ENCODE data around the gene FABP7. TPM values are rescaled to one million over a fixed set of nuclear protein-coding genes. Genes with fewer than 3 reads are reported as not detected.
"Not testable (repeated sequence)": the region's sequence is repeated elsewhere in the genome, so short reads cannot be mapped to it uniquely, and the experiment has no call there.

The FABP7 gene
- total RNA-seq, result not detected

GRCh38 chr6:122779667-122780066 lies at the start of gene FABP7:
FABP7 (plus strand) TSS chr6:122779716; CDS start chr6:122779795, 79 bp downstream.
- DNase-seq (ENCODE audit: low read depth in 2 of 3, low spot score in 2 of 3), result no peak

DNA sequence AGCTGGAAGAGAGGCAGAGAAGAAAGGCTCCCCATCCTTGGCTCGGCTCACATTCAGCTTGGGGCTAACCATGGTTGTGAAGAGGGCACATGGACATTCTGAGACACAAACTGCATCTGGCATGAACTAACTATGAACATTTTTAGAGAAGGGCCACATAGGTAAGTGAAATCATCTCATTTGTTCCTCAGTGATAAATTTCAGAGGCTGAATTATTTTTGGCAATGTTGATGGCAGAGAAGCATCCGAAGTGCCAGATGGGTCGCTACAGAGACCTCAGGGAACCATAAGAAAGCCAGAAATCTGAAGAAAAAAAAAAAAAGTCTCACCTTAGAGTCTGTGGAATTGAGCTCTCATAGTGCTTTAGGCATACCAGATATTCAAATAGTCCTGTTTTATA lies 49.2 kb upstream of the FABP7 start:
- DNase-seq (ENCODE audit: low read depth in 2 of 3, low spot score in 2 of 3), result no peak

GRCh38 chr6:122730775-122731386 lies 48.6 kb upstream of the FABP7 start:
- DNase-seq (ENCODE audit: low read depth in 2 of 3, low spot score in 2 of 3), result peak in 2 of 3 donors; percentile 23 to 68

GRCh38 chr6:122733259-122733658 lies 46.3 kb upstream of the FABP7 start:
- DNase-seq (ENCODE audit: low read depth in 2 of 3, low spot score in 2 of 3), result no peak

DNA sequence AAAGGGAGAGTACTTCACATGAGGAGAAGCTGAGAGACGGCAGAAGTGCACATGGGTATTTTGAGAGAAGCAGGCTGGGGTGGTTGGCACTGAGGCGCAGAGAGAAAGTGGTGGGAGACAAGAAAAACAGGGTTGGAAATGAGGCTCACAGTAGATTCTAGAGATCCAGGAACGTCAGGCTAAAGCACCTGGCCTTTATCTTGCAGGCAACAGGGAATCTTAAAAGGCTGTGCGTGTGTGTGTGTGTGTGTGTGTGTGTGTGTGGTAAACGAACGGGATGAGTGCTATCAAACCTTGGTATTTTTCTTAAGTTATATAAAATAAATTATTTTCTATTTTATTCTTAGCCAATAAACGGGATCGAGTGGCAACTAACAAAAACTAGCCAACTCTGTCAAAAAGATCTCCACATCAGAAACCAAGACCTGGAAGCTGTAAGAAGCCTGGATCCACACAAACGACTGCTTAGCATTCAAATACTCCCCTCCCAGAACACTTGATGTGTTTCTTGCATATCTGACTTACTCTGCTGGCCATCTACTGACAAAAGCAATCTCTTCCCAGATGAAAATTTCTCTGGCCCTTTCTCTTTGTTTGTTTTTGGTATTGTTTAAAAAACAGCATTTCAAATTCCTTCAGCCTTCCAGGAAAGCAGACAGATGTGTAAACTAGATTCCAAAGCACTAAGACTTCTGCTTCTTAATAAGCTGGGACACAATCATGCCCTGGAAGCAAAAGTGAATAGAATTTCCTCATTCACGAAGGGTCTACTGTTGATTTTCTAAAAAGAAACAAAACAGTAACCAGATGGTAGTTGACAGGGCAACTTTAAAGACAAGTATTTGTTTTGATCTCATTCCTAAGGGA lies 44.8 kb upstream of the FABP7 start:
- DNase-seq (ENCODE audit: low read depth in 2 of 3, low spot score in 2 of 3), result no peak

DNA sequence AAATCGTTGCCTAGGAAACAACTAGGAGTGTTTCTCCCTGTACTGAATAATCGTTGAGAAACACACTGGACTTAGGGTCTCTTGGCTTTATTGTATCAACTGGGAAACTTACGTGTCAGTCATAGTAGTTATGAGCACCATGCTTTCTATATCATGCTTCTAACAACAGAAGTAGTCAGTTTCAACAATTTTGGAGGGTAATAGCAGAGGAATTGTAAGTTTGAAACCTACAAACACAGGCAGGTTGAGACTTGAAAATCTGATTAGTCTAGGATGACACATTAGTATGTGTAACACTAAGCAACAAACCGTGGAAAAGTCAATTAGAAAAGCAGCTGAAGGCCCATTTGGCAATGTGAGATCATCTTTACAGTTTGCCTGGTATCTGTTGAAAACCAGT lies 43.9 kb upstream of the FABP7 start:
- DNase-seq (ENCODE audit: low read depth in 2 of 3, low spot score in 2 of 3), result no peak

- no peak for DNase-seq (ENCODE audit: low read depth in 2 of 3, low spot score in 2 of 3)
These were observed 43.4 kb upstream of the FABP7 start for GRCh38 chr6:122736163-122736562.

DNA sequence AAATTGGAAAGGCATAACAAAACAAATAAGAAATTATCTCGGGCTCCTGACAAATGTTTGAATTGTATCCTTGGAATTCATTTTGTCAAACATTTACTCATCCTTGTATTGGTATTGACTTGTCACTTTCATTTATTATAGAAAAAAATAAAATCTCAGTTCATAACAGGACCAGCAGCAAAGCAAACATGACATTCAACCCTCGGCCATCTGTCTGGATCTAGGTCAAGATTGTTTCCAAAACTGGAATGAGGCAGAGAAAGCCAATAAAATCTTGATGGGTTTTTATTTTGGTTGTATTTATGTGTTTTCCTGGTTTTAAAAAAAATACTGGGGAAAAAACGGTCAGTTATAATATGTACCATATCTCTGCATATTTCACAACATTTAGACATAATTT lies 42.9 kb upstream of the FABP7 start:
- no peak for DNase-seq (ENCODE audit: low read depth in 2 of 3, low spot score in 2 of 3)

DNA sequence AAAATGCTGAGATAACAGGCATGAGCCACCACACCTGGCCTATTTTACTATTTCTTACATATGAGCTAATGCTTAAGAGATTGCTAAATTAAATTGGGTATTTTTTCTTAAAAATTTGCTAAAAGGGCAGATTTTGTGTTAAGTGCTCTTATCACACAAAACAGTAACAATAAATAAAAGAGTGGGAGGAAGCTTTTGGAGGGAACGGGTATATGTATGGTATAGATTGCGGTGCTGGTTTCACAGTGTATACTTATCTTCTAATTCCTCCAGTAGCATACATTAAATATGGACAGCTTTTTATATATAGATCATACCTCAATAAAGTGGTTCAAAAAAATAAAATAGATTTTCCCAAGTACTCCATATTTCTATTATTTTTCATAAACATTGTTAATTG lies 39.4 kb upstream of the FABP7 start:
- DNase-seq (ENCODE audit: low read depth in 2 of 3, low spot score in 2 of 3), result no peak

DNA sequence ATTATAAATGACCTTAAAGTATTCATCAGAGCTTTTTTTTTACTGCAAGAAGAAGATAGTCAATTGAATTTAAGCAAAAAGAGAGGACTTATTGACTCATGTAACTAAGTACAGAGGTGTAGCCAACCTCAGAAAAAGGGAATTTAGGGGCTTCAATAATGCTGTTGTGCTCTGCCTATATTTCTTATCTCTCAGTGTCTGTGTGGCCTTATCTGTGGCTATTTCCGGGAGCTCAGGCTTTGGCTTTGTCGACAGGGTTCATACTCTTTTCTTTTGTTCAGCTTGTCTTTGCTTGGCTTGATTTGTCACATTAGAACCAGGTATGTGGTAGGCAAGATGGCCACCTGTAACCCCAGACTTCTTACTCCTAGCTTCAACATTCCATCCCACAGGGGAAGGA lies 38.6 kb upstream of the FABP7 start:
- no peak for DNase-seq (ENCODE audit: low read depth in 2 of 3, low spot score in 2 of 3)

- DNase-seq (ENCODE audit: low read depth in 2 of 3, low spot score in 2 of 3), result peak in 1 of 3 donors; percentile 19
These were observed 35.3 kb upstream of the FABP7 start for GRCh38 chr6:122744247-122744646.

DNA sequence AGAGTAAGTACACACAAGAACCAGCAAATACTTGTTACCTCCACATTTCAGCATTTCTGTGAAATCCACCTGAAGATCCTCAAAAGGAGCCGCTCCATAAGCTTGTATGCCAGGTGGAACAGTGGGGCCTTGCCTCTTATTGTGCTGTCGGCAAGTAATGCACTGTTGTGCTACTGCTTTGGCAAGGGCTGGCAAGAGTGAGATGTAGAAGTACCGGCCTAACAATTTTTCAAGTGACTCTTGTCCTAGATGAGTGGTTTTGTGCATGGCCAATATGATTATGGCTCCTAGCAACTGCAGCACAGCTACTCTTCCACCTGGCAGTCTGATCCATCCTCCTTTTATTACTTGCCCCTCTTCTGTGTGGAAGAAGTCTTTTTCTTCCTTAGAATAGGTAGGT lies 34.7 kb upstream of the FABP7 start:
- DNase-seq (ENCODE audit: low read depth in 2 of 3, low spot score in 2 of 3), result not testable (repeated sequence)

DNA sequence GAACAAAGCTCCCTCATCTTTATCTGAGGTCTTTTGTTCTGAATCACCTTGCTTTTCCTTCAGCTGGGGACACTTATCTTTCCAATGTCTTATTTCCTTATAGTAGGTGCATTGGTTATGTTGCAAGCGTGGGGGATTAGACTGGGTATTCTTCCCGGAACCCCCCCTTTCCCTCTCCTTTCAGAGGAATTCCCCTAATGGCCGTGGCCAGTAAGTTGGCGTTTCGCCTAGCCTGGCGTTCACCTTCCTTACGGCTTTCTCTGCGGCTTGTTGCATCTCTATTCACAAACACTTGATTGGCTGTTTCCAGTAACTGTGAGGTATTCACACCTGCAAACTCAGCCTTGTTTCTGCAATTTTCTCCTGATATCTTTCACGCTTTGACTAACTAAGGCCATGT lies 32.8 kb upstream of the FABP7 start:
- DNase-seq (ENCODE audit: low read depth in 2 of 3, low spot score in 2 of 3), result no peak

- DNase-seq (ENCODE audit: low read depth in 2 of 3, low spot score in 2 of 3), result peak in 1 of 3 donors; percentile 69
These were observed 31.9 kb upstream of the FABP7 start for GRCh38 chr6:122747573-122747972.

GRCh38 chr6:122748945-122749344 lies 30.6 kb upstream of the FABP7 start:
- not testable (repeated sequence) for DNase-seq (ENCODE audit: low read depth in 2 of 3, low spot score in 2 of 3)

GRCh38 chr6:122749451-122750050 lies 30.0 kb upstream of the FABP7 start:
- no peak for DNase-seq (ENCODE audit: low read depth in 2 of 3, low spot score in 2 of 3)

DNA sequence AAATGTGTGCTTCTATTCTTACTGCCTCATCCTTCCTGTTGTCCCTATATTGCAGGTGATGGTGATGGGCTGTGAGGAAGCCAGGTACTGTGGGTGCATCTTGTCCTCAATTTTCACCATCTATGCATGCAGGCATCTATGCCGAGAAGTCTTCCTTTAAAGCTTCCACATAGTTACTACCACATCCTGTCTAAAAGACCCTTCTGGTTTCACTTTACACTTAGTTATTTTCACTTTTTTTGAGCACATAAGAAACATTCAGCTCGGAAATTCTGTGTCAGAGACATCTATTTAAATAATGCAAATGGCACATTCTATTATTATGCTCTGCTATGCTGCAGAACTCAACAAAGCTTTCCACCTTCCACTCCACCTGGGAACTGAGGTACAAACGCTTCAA lies 28.2 kb upstream of the FABP7 start:
- DNase-seq (ENCODE audit: low read depth in 2 of 3, low spot score in 2 of 3), result peak in 1 of 3 donors; percentile 50

GRCh38 chr6:122752459-122752858 lies 27.1 kb upstream of the FABP7 start:
- DNase-seq (ENCODE audit: low read depth in 2 of 3, low spot score in 2 of 3), result no peak

- no peak for DNase-seq (ENCODE audit: low read depth in 2 of 3, low spot score in 2 of 3)
These were observed 26.4 kb upstream of the FABP7 start for GRCh38 chr6:122753000-122753687.

GRCh38 chr6:122753688-122754056 lies 25.8 kb upstream of the FABP7 start:
- DNase-seq (ENCODE audit: low read depth in 2 of 3, low spot score in 2 of 3), result no peak

DNA sequence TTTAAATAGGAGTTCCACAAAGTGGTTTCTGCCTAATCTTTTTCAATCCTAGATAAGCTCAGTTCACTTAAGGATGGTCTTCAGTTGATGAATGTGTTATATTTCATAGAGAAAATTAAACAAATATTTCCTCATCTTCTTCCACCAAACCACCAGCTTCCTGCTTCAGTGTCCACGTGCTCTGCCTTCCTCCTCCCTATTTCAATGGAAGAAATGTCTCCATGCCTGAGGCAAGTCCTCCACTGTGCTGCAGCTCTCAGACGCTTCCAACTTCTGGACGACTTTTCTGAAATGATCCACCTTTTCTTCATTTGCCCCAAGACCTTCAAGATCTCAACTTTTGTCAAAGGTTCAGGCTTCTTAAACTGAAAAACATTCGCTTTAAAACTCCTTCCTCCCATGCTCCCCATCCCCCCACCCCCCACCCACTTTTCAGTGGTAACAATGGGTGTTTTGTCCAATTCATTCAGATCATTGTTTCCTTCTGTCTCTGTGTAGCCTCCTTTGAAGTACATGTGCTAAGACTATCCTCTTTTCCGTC lies 25.3 kb upstream of the FABP7 start:
- no peak for DNase-seq (ENCODE audit: low read depth in 2 of 3, low spot score in 2 of 3)

All from hematopoietic multipotent progenitor cell (in vitro differentiated cells).